RCC 7860 (cell line): ENCODE measurements around the gene NAT16.

Experiments
- DNase-seq: peaks from one replicate; pipeline ENCODE4 v3.0.0-alpha.2; 2015; ENCODE audit warnings: low spot score
- FAIRE-seq: peaks from 2 replicates; lab custom pipeline; 2012; peaks lifted over from hg19 to GRCh38; lab: Jason Lieb, UNC

The NAT16 gene

DNA sequence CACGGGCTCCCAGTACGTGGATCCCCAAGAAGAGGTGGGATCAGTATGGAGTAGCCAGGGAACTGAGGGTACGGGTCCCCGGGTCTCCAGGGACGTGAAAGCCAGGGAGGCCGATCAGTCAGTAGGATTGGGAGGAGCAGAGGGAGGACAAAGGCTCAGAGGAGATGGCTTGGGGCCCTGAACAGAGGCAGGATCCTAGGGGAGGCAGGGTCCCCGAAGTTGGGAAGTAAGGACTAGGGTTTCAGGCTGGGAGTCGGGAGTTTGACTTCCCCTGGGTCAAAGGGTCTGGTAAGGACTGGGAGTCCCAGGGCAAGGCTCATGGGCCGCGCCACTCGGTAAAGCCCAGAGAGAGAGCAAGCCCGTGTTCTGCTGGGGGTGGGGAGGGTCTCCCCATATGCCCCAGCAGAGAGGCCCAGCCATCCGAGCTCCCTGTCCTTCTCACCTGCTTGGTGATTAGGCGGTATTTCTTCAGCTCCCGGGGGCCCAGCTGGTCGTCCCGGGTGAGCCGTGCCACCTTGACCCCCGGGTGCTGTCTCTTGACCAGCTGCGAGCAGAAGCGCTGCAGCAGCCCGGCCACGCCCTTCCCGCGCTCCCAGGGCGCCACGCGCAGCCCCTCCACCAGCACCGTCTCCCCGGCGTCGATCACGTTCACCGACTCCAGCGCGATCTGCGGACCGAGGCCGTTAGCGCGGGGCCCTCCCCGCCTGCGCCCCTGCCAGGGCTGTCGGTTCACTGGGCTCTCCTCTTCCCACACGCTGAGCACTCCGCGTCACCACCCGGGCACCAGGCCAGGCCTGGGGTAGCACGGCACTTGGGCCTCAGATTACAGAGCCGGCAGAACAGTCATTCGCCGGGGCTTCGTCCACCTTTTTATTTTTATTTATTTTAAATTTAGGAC lies 7.0 kb downstream of the NAT16 start:
- DNase-seq = peak; percentile 82
- FAIRE-seq = peak; percentile 63

DNA sequence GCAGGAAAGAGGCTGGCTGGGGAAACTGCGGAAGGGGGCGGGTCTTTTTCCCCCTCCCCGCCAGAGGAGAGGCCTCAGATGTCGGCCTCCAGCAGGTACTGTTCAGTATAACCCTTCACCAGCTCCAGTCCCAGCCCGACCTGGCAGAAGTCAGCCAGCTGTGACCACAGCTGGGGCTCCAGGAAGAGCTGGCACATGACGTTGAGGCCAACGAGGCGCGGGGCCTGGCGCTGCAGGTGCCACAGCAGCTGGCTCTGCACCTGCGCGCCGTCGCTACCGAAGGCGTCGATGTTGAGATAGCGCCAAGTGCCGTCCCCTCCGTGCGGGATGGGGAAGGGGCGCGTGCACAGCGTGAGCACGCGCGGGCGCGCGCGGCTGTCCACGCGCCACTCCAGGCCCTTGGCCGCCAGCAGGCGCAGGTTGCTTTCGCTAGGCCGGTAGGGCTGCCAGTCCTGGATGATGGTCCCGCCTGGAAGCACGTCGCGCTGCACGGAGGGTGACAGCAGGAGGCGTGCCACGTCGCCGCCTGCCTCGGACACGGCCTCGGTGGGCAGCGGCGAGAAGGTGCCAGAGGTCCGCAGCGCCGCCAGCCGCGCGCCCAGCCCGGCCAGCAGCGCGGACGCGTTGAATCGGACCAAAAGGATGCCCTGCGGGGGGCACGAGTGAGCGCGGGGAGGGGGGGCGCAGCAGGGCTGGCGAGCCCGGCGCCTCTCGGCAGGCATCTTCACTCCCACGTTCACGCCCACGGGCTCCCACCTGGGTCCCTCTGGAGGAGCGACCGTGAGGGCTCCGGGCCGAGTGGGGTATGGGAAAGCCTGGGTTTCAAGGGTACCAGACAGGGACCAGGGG lies 7.9 kb downstream of the NAT16 start:
- DNase-seq (no peak), FAIRE-seq (no peak)

DNA sequence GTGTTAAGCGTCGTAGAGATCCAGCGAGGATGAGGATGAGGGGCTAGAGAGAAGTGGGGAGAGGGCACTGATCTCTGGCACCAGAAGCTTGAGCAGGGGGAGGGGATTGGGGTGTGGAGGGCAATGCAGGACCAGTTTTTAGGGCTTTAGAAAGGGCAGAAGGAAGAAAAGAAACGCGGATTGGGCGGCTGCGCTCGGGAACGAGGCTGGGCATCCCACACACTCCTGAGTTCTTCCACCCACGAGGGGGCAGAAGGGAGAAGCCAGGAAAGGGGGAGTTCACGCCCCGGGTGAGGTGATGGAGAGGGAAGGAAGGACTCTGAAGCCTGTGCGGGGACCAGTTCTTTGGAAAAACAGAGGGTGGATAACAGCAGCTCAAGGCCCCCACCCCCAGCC lies 8.7 kb downstream of the NAT16 start:
- no peak for DNase-seq

GRCh38 chr7:101170617-101171441 lies 9.3 kb downstream of the NAT16 start:
- DNase-seq (no peak), FAIRE-seq (no peak)

More for the DNA sequence above, 8.7 kb downstream of the NAT16 start:
- FAIRE-seq = no peak

DNA sequence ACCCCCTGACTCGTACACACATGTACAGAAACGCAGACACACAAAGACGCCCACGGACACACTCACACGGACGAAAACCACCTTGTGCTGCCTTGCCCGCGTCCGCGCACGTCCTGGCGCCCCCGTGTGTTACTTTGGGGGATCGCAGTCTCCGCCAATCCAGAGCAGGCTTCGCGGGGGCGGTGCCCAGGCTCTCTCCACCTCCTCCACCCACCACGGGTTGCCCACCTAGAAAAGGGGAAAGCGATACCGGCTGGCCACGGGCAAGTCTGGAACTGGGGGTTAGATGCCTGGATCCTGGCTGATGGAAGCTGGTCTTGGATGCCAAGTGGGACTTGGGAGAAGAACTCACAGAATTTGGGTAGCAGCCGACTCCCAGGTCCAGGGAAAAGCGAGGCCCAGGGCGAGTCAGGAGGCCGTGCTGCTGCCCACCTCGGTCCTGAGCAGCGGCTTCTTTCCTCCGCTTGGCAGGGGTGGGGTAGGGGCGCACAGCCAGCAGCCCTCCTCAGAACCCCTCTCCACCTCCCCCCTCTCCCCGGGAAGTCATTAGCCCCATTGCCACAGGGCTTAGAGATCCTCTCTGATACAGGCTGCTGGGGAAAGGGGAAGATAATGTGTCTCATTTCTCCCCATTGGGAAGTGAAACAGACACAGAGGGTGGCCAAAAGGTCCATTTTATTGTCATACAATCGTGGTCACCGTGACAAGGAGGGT lies 10.1 kb downstream of the NAT16 start:
- FAIRE-seq = no peak
- peak; percentile 38 for DNase-seq

GRCh38 chr7:101169110-101169837 lies 10.8 kb downstream of the NAT16 start:
- FAIRE-seq = no peak

DNA sequence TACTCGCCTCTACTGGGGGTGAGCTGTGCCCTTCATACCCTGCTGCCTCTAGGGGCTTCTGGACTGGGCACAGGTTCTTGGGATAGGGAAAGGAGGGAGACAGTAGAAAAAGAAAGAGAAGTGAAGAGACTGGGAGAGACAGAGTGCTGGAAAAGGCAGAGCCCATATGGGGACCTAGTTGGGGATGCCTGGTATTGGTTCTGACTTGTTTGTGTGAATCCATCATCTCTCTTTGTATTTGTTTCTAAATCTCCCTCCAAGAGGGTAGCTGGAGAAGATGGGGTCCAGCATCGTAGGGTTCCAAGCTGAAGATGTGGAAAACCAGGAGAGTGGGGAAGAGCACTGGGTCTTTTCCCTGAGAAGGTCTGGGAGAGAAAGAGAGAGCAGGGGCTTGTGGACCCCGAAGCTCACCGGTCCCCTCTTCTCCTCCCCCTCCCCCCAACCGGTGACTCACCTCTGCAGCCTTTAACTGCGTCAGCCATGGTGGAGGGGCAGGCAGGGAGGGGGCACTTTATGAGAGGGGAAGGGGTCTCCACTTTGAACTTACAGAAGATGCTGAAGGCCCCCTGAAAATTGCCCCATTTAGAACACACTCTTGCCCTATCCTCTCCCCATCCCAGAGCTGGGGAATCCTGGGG lies 11.6 kb downstream of the NAT16 start:
- no peak for DNase-seq
- FAIRE-seq = no peak

More at GRCh38 chr7:101169110-101169837, 10.8 kb downstream of the NAT16 start:
- peak; percentile 38 for DNase-seq

GRCh38 chr7:101167645-101168411 lies 12.3 kb downstream of the NAT16 start:
- FAIRE-seq (no peak), DNase-seq (no peak)

GRCh38 chr7:101166909-101167644 lies 13.0 kb downstream of the NAT16 start:
- peak; percentile 17 for DNase-seq
- FAIRE-seq = no peak

- FAIRE-seq = no peak
- no peak for DNase-seq
Observed at GRCh38 chr7:101166648-101166908, 13.5 kb downstream of the NAT16 start.

DNA sequence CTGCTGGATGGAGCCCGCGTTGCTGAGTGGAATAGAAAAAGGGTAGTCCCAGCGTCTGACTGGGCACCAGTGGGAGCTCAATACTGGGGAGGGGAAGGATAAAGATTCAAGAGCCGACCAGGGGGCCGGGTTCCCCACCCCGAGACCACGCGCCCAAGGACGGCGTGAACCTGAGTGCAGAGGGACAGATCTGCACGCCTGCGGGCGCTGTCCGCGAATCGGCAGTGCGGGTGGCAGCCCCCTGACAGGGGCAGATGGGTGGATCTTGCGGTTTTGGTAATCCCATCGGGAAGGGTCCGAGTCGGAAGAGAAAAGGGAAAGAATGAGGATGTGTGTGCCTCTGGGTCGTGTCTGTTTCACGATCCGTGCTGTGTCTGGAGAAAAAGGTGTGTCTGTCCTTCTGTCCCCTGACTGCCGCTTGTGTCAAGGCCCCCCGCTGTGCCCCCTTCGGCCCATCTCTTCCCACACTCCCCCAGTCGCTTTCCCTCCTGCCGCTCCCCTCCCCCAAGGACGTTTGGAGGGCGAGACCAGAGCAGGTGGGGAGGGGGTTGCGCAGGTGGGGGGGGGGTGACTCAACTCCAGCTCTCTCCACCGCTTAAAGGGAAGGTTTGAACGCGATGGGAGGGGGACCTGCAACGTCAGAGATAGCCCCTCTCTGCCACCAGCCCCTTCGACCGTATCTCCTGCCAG lies 14.0 kb downstream of the NAT16 start:
- FAIRE-seq = no peak
- DNase-seq = no peak

- FAIRE-seq (no peak), DNase-seq (peak; percentile 80)
Observed at GRCh38 chr7:101165075-101165957, 14.8 kb downstream of the NAT16 start, which contains the start of gene VGF. Gene VGF, minus strand, starts transcription at chr7:101165569. Its CDS starts 726 bp downstream, at chr7:101164843.

- FAIRE-seq = no peak
- peak; percentile 23 for DNase-seq
Observed at GRCh38 chr7:101164071-101164840, 15.8 kb downstream of the NAT16 start.

- DNase-seq = peak; percentile 63
- no peak for FAIRE-seq
Observed at GRCh38 chr7:101163279-101164070, 16.6 kb downstream of the NAT16 start.
